Endodermal cell (in vitro differentiated cells): ENCODE measurements around the gene GPR45. TPM values are rescaled to one million over a fixed set of nuclear protein-coding genes. Genes with fewer than 3 reads are reported as not detected.

Experiments used
- DNase-seq: peaks from one replicate; pipeline ENCODE4 v3.0.0-alpha.2; 2017
- H3K27ac ChIP-seq: 2 replicates; pipeline ENCODE4 v1.5.1; 2013; ENCODE audit warnings: mild to moderate bottlenecking, low read depth, low read length, moderate library complexity
- H3K27me3 ChIP-seq: 2 replicates; pipeline ENCODE4 v1.6.1; 2013; ENCODE audit warnings: mild to moderate bottlenecking, low read length, moderate library complexity; ENCODE audit not compliant: insufficient read depth, control insufficient read depth, poor library complexity, severe bottlenecking
- H3K36me3 ChIP-seq: 2 replicates; pipeline ENCODE4 v1.7.0; 2013; ENCODE audit warnings: mild to moderate bottlenecking, low read length, moderate library complexity; ENCODE audit not compliant: control insufficient read depth, insufficient read depth
- H3K4me1 ChIP-seq: one replicate; pipeline ENCODE4 v1.7.0; 2013; ENCODE audit warnings: low read length; ENCODE audit not compliant: control insufficient read depth, insufficient read depth
- H3K4me3 ChIP-seq: 2 replicates; pipeline ENCODE4 v1.5.1; 2013; ENCODE audit warnings: mild to moderate bottlenecking, low read length, moderate library complexity
- H3K9ac ChIP-seq: 2 replicates; pipeline ENCODE4 v1.6.1; 2013; ENCODE audit warnings: mild to moderate bottlenecking, low read length, moderate library complexity; ENCODE audit not compliant: poor library complexity, severe bottlenecking; ENCODE audit errors: extremely low read depth
- H3K9me3 ChIP-seq: 2 replicates; pipeline ENCODE4 v1.6.1; 2013; ENCODE audit warnings: mild to moderate bottlenecking, low read length, moderate library complexity; ENCODE audit not compliant: control insufficient read depth
- H3K27ac Mint-ChIP-seq: 2 replicates; pipeline ENCODE4 v1.8.0; 2020; ENCODE audit warnings: mixed read lengths
- H3K27me3 Mint-ChIP-seq: 2 replicates; pipeline ENCODE4 v1.8.0; 2021; ENCODE audit warnings: mild to moderate bottlenecking, mixed read lengths; ENCODE audit not compliant: insufficient read depth
- H3K36me3 Mint-ChIP-seq: 2 replicates; pipeline ENCODE4 v1.8.0; 2020; ENCODE audit warnings: low read depth, mixed read lengths
- H3K4me1 Mint-ChIP-seq: 2 replicates; pipeline ENCODE4 v1.8.0; 2020; ENCODE audit warnings: mixed read lengths
- H3K4me3 Mint-ChIP-seq: 2 replicates; pipeline ENCODE4 v1.8.0; 2020; ENCODE audit warnings: mild to moderate bottlenecking, moderate library complexity, mixed read lengths
- H3K9me3 Mint-ChIP-seq: 2 replicates; pipeline ENCODE4 v1.8.0; 2020; ENCODE audit warnings: mild to moderate bottlenecking, mixed read lengths
- CTCF ChIP-seq: fragments of 200-600 bp; sonication (generic); conservative IDR thresholded peaks from 2 replicates; pipeline ENCODE4 v1.5.0; 2021; ENCODE audit warnings: antibody characterized with exemption, mild to moderate bottlenecking
- WGBS, 2 experiments: methylation state at CpG; one replicate each; pipeline versions ENCODE4 v1.1.5 to v1.1.7; 2013; ENCODE audit warnings: missing lambda C conversion rate in 2 of 2, mixed read lengths in 1 of 2; ENCODE audit not compliant: insufficient coverage in 1 of 2, insufficient read length in 1 of 2; 5-methylcytosine and 5-hydroxymethylcytosine counted together
- total RNA-seq, 2 donors: library from RNA; stranded (reverse); fragmentation: NEBNext Ultra II Directional in 1 of 2; extraction: Animal tissue kit (Norgen Biotek cat#: 25700) in 1 of 2; gene quantifications; 2 replicates in 1 of 2; 3 replicates in 1 of 2; pipeline ENCODE4 v1.2.1, GENCODE V29; 2021

GPR45 gene
- total RNA-seq, 2 donors from 2014 or later, result not detected

DNA sequence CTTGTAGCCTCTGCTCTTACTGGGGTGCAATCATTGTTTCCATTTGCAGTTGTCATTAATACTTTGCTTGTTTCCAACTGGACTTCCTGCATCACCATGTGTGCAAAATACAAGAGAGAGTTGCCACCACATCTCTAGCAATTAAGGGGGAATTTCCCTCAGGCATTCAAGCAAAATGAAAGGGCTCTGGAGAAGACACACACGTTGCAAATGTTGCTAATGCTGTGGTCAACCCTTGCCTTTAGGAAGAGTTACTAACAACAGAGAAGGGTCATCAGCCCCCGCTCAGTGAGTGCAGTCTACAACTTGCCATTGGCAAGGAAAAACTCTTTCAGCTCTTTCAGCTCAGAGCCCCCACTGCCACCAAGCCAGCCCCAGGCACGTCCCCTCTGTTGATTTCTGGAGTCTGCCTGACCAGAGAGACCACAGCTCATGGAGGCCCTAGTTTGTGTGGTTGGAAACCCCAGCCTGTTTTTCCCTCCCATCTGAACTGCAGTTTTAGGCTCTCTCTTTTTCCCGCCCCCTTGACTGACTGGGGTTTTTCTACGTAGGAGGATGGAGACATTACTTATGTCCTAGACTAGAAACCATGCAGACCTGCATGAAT is 25.9 kb upstream of the GPR45 start:
- Histone ChIP-seq H3K4me1 (no peaks in the 10 kb centered on the region), H3K36me3 (no peaks in the 10 kb centered on the region), H3K9ac (no peak overlapping the region), H3K9me3 (no peaks in the 10 kb centered on the region), H3K27me3 (no peaks in the 10 kb centered on the region), H3K27ac (no peak overlapping the region), H3K4me3 (no peak overlapping the region)
- TF ChIP-seq CTCF, result no peak
- Mint-ChIP-seq H3K27me3 (no peaks in the 10 kb centered on the region), H3K4me1 (no peaks in the 10 kb centered on the region), H3K4me3 (no peak overlapping the region), H3K9me3 (peaks cover 21% of the 10 kb centered on the region), H3K36me3 (no peaks in the 10 kb centered on the region), H3K27ac (no peak overlapping the region)
- 68 to 100% methylated on average over 2 to 5 of the region's 5 CpGs for WGBS, 2 experiments
- DNase-seq, result peak; percentile 10

DNA sequence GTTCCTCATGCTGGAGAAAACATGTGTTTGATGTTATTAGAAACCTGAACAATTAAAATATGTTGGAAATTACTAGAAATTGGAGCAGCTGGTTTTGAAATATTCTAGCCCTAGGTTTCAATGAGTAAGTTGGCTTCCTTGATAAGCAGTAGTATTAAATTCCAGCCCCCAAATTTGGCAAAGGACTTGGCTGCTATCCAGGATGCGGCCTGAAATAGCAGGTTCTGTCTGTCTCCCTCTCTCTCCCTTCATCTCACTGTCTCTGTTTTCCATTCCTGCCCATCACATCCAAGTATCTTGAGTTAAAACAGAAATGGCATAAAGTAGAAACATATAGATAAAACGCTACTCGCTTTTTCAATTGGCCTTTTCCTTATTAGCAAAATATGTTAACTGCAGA is 20.9 kb upstream of the GPR45 start:
- peak; percentile 6 for DNase-seq
- Histone ChIP-seq H3K4me3 (no peak overlapping the region), H3K9me3 (no peaks in the 10 kb centered on the region), H3K4me1 (no peaks in the 10 kb centered on the region), H3K27me3 (no peaks in the 10 kb centered on the region), H3K36me3 (no peaks in the 10 kb centered on the region), H3K27ac (no peak overlapping the region), H3K9ac (no peak overlapping the region)
- TF ChIP-seq CTCF, result no peak
- no peaks in the 10 kb centered on the region for H3K27me3 Mint-ChIP-seq
- no peak overlapping the region for H3K4me3 Mint-ChIP-seq
- H3K9me3 Mint-ChIP-seq, result no peaks in the 10 kb centered on the region
- H3K27ac Mint-ChIP-seq, result no peak overlapping the region
- no peaks in the 10 kb centered on the region for H3K36me3 Mint-ChIP-seq
- 89 to 94% methylated on average over 3 of the region's 3 CpGs for WGBS, 2 experiments
- H3K4me1 Mint-ChIP-seq, result peaks cover 5% of the 10 kb centered on the region

- no peak for TF ChIP-seq CTCF
- no peaks in the 10 kb centered on the region for H3K27me3 Mint-ChIP-seq
- no peaks in the 10 kb centered on the region for H3K9me3 Mint-ChIP-seq
- H3K4me3 Mint-ChIP-seq, result no peak overlapping the region
- Histone ChIP-seq H3K9me3 (no peaks in the 10 kb centered on the region), H3K27ac (no peak overlapping the region), H3K4me1 (no peaks in the 10 kb centered on the region), H3K4me3 (no peak overlapping the region), H3K9ac (no peak overlapping the region), H3K36me3 (no peaks in the 10 kb centered on the region), H3K27me3 (no peaks in the 10 kb centered on the region)
- WGBS, 2 experiments, result 77 to 83% methylated on average over 9 of the region's 9 CpGs
- H3K36me3 Mint-ChIP-seq, result no peaks in the 10 kb centered on the region
- H3K4me1 Mint-ChIP-seq, result peaks cover 5% of the 10 kb centered on the region
- peak; percentile 67 for DNase-seq
- no peak overlapping the region for H3K27ac Mint-ChIP-seq
Observed at GRCh38 chr2:105224444-105224843, 17.1 kb upstream of the GPR45 start.
